Left lung (tissue), 10 donors: ENCODE measurements around the gene NSUN4. TPM values are rescaled to one million over a fixed set of nuclear protein-coding genes. Genes with fewer than 3 reads are reported as not detected.
"Not testable (repeated sequence)": the region's sequence is repeated elsewhere in the genome, so short reads cannot be mapped to it uniquely, and the experiment has no call there.

Experiments used
- ATAC-seq: fragments of 200-7000 bp; cut with Tn5 transposase; one replicate; pipeline ENCODE4 v1.9.1; 2020; ENCODE audit warnings: moderate library complexity
- DNase-seq, 4 donors: peaks; one replicate each; pipeline ENCODE4 v3.0.0-alpha.2; 2013 to 2020
- H3K27ac ChIP-seq, 2 donors: fragments of 200-600 bp; sonication (generic) in 1 of 2; one replicate each; pipeline versions ENCODE4 v1.5.0 to v1.8.0; 2020 to 2021
- H3K27me3 ChIP-seq, 2 donors: fragments of 200-600 bp; sonication (generic) in 1 of 2; one replicate each; pipeline versions ENCODE4 v1.5.0 to v1.8.0; 2020 to 2021
- H3K36me3 ChIP-seq, 2 donors: fragments of 200-600 bp; sonication (generic) in 1 of 2; one replicate each; pipeline versions ENCODE4 v1.5.0 to v1.8.0; 2020 to 2021
- H3K4me1 ChIP-seq, 2 donors: fragments of 200-600 bp; one replicate each; pipeline ENCODE4 v1.8.0; 2021
- H3K4me3 ChIP-seq, 2 donors: fragments of 200-600 bp; sonication (generic) in 1 of 2; one replicate each; pipeline versions ENCODE4 v1.5.0 to v1.8.0; 2020 to 2021; ENCODE audit warnings: mild to moderate bottlenecking in 1 of 2
- H3K9me3 ChIP-seq, 2 donors: fragments of 200-600 bp; sonication (generic) in 1 of 2; one replicate each; pipeline versions ENCODE4 v1.5.0 to v1.8.0; 2020 to 2021
- CTCF ChIP-seq, 2 donors: fragments of 200-600 bp; sonication (generic) in 1 of 2; IDR thresholded peaks; one replicate each; pipeline versions ENCODE4 v1.5.0 to v1.8.0; 2021; ENCODE audit warnings: antibody characterized with exemption in 2 of 2
- intact Hi-C, 2 donors: fragments of 100-400 bp; cut with DNase I; formaldehyde crosslinking; loops; one replicate each; pipeline versions ENCODE4 v1.11.2 to v1.14.2; 2022
- polyA plus RNA-seq, 6 donors: library from polyadenylated mRNA; unstranded; fragments of 120-200 nt; gene quantifications; one replicate each; pipeline ENCODE4 v1.2.1, GENCODE V29; 2013; ENCODE audit not compliant: insufficient read length in 6 of 6
- total RNA-seq, 2 donors: library from RNA; stranded (reverse); fragmentation: NEBNext Ultra II Directional; extraction: Animal tissue kit (Norgen Biotek cat#: 25700); gene quantifications; one replicate each; pipeline ENCODE4 v1.2.1, GENCODE V29; 2021
- donor health status: DM: no; HTN: yes; CAD: no.
- donor health status: DM: no; HTN: no; CAD: no.

NSUN4 gene
- total and polyA plus RNA-seq, 8 donors, result 21.8 to 25.8 (median 23.5) TPM

DNA sequence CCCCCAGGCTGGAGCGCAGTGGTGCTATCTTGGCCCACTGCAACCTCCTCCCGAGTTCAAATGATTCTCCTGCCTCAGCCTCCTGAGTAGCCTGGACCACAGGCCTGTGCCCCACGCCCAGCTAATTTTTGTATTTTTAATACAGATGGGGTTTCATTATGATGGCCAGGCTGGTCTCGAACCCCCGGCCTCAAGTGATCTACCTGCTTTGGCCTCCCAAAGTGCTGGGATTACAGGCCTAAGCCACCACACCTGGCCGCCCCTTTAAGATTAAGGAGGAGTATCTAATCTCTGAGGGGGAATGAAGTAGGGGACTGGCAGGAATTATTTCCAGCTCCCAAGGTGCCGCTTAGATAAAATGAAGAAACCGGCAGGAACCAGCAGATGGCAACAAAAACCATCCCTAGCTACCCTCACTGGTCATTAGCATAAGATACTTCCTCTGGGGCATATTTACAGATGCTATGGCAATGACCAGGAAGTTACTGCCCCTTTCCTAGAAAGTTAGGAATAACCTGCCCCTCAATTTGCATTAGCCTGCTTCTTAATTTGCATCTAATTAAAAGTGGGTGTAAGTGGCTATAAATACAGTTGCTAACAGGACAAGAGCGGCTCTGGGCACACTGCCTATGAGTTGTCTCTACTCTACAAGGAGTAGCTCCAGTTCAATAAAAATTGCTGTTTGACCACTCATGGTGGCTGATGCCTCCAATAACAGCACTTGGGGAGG is 7.1 kb upstream of the NSUN4 start:
- TF ChIP-seq CTCF (IDR thresholded peaks at IDR 0.05), result no peak
- H3K4me1 ChIP-seq, result no peaks in the 10 kb centered on the region
- no peak for DNase-seq
- intact Hi-C loops, result no loop called here
- H3K27ac ChIP-seq, result no peak overlapping the region
- H3K27me3 ChIP-seq, result no peaks in the 10 kb centered on the region
- no peaks in the 10 kb centered on the region for H3K36me3 ChIP-seq
- ATAC-seq, result peak; percentile 70
- no peak overlapping the region for H3K4me3 ChIP-seq
- no peaks in the 10 kb centered on the region for H3K9me3 ChIP-seq

GRCh38 chr1:46334030-46334384 is 6.6 kb upstream of the NSUN4 start:
- no peak for TF ChIP-seq CTCF (IDR thresholded peaks at IDR 0.05)
- no peaks in the 10 kb centered on the region for H3K36me3 ChIP-seq
- no peak for DNase-seq
- no peak overlapping the region for H3K4me3 ChIP-seq
- no peaks in the 10 kb centered on the region for H3K9me3 ChIP-seq
- no peaks in the 10 kb centered on the region for H3K4me1 ChIP-seq
- ATAC-seq, result no peak
- no peak overlapping the region for H3K27ac ChIP-seq
- no peaks in the 10 kb centered on the region for H3K27me3 ChIP-seq
- intact Hi-C loops, result no loop called here

GRCh38 chr1:46335081-46335480 is 5.5 kb upstream of the NSUN4 start:
- H3K27me3 ChIP-seq, result no peaks in the 10 kb centered on the region
- H3K9me3 ChIP-seq, result no peaks in the 10 kb centered on the region
- no peak overlapping the region for H3K4me3 ChIP-seq
- H3K4me1 ChIP-seq, result peaks cover 0 to 7% of the 10 kb centered on the region in 2 donors
- ATAC-seq (no peak), DNase-seq (no peak)
- H3K36me3 ChIP-seq, result no peaks in the 10 kb centered on the region
- no peak for TF ChIP-seq CTCF (IDR thresholded peaks at IDR 0.05)
- intact Hi-C loops, result no loop called here
- H3K27ac ChIP-seq, result no peak overlapping the region

DNA sequence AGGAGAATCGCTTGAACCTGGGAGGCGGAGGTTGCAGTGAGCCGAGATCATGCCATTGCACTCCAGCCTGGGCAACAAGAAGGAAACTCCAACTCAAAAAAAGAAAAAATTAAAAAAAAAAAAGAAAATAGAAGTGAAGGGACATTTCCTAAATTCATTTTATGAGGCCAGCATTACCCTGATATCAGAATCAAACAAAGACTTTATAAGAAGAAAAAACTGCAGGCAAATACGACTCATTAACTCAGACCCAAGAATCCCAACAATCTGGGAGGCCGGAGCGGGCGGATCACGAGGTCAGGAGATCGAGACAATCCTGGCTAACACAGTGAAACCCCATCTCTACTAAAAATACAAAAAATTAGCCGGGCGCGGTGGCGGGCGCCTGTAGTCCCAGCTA is 3.2 kb upstream of the NSUN4 start:
- H3K27me3 ChIP-seq, ATAC-seq, H3K36me3 ChIP-seq, DNase-seq, H3K9me3 ChIP-seq, intact Hi-C loops, H3K27ac ChIP-seq, H3K4me3 ChIP-seq: not testable (repeated sequence)
- peaks cover 0 to 21% of the 10 kb centered on the region in 2 donors for H3K4me1 ChIP-seq

- no peak for ATAC-seq
- Histone ChIP-seq H3K27me3 (no peaks in the 10 kb centered on the region), H3K27ac (peak overlapping the region; percentile 94 to 99), H3K4me1 (peaks cover 0 to 22% of the 10 kb centered on the region in 2 donors), H3K9me3 (no peaks in the 10 kb centered on the region), H3K36me3 (peaks cover 0 to 42% of the 10 kb centered on the region in 2 donors), H3K4me3 (peak overlapping the region; percentile 56 to 66)
- peak in 1 of 4 donors; percentile 42 for DNase-seq
- TF ChIP-seq CTCF (IDR thresholded peaks at IDR 0.05), result no peak
- intact Hi-C loops, result no loop called here
These were observed 846 bp downstream of the NSUN4 start for GRCh38 chr1:46341222-46342083.
